HCT116 (cell line): ENCODE measurements around the gene TMEM271. TPM values are rescaled to one million over a fixed set of nuclear protein-coding genes. Genes with fewer than 3 reads are reported as not detected.

Source experiments
- ATAC-seq: fragments of 200-7000 bp; cut with Tn5 transposase; 2 replicates; pipeline ENCODE4 v1.9.1; 2020; ENCODE audit warnings: mild to moderate bottlenecking, moderate library complexity
- BruUV-seq: library from RNA; stranded (reverse); fragments of 400-500 nt; replicated peaks from 2 replicates; lab custom pipeline; 2021; lab: Mats Ljungman, UMichigan
- CTCF ChIA-PET: fragments of 300-600 bp; sonication (Branson Sonifier 250); formaldehyde crosslinking; loops from one replicate; lab custom pipeline; 2021; ENCODE audit warnings: antibody characterized with exemption; lab: Charles Lee
- POLR2A ChIA-PET: fragments of 300-600, 350-600 bp; sonication (Branson Sonifier 250); formaldehyde crosslinking; loops from one replicate; lab custom pipeline; 2021; ENCODE audit warnings: antibody characterized with exemption; lab: Charles Lee
- RAD21 ChIA-PET, 2 experiments: fragments of 300-600 bp; sonication (Branson Sonifier 250); formaldehyde crosslinking; loops; one replicate each; lab custom pipeline; 2023; ENCODE audit warnings: low total read pairs in 2 of 2; ENCODE audit not compliant: uncharacterized antibody in 2 of 2, unreplicated experiment in 2 of 2, low non-redundant PET in 1 of 2; lab: Charles Lee
- DNase-seq: peaks from one replicate; pipeline ENCODE4 v3.0.0-alpha.2; 2010; ENCODE audit warnings: low read depth, low spot score
- H2AFZ ChIP-seq: fragments of 200-600 bp; shearing (Covaris generic), sonication (generic); 2 replicates; pipeline ENCODE4 v1.6.1; 2017; ENCODE audit warnings: low read depth, mixed run types, mixed read lengths, antibody characterized with exemption, low read length; ENCODE audit not compliant: poor library complexity, severe bottlenecking
- H3K27ac ChIP-seq: 2 replicates; pipeline ENCODE4 v1.5.1; 2012; ENCODE audit warnings: low read depth, low read length
- H3K27me3 ChIP-seq: fragments of 200-600 bp; sonication (generic); 2 replicates; pipeline ENCODE4 v1.6.1; 2016; ENCODE audit warnings: mixed run types, low read length, mixed read lengths; ENCODE audit not compliant: insufficient read depth
- H3K36me3 ChIP-seq, 2 experiments: fragments of 200-500 bp in 1 of 2; fragments of 200-600 bp in 1 of 2; sonication (Bioruptor generic) in 1 of 2; sonication (generic) in 1 of 2; 2 replicates each; pipeline versions ENCODE4 v1.5.1 to v1.6.1; 2014 to 2016; ENCODE audit warnings: low read length in 2 of 2, inconsistent platforms in 1 of 2, mixed read lengths in 1 of 2, mixed run types in 1 of 2; ENCODE audit not compliant: insufficient read depth in 2 of 2, control insufficient read depth in 1 of 2
- H3K4me1 ChIP-seq, 2 experiments: fragments of 200-600 bp in 1 of 2; sonication (generic) in 1 of 2; 2 replicates each; pipeline versions ENCODE4 v1.5.1 to v1.6.1; 2012 to 2017; ENCODE audit warnings: low read length in 2 of 2, inconsistent platforms in 1 of 2, mild to moderate bottlenecking in 1 of 2, mixed read lengths in 1 of 2, mixed run types in 1 of 2, moderate library complexity in 1 of 2; ENCODE audit not compliant: insufficient read depth in 2 of 2, control insufficient read depth in 1 of 2
- H3K4me2 ChIP-seq: fragments of 200-600 bp; sonication (generic); 2 replicates; pipeline ENCODE4 v1.6.1; 2017; ENCODE audit warnings: mixed run types, low read length, mixed read lengths
- H3K4me3 ChIP-seq, 2 experiments: fragments of 200-600 bp in 1 of 2; sonication (generic) in 1 of 2; replicated peaks in 1 of 2; 2 replicates each; pipeline ENCODE4 v1.5.1; 2011 to 2016; ENCODE audit warnings: low read length in 2 of 2, control low read depth in 1 of 2, low read depth in 1 of 2, mild to moderate bottlenecking in 1 of 2, mixed read lengths in 1 of 2, mixed run types in 1 of 2
- H3K79me2 ChIP-seq: fragments of 200-600 bp; sonication (generic); 2 replicates; pipeline ENCODE4 v1.6.1; 2017; ENCODE audit warnings: mild to moderate bottlenecking, mixed run types, low read length, moderate library complexity, mixed read lengths; ENCODE audit not compliant: insufficient read depth
- H3K9ac ChIP-seq: fragments of 200-600 bp; sonication (generic); 2 replicates; pipeline ENCODE4 v1.6.1; 2016; ENCODE audit warnings: low read length, mixed read lengths
- H3K9me2 ChIP-seq: fragments of 200-600 bp; sonication (generic), shearing (Covaris generic); 2 replicates; pipeline ENCODE4 v1.6.1; 2017; ENCODE audit warnings: mixed run types, mild to moderate bottlenecking, moderate library complexity; ENCODE audit not compliant: insufficient read depth
- H3K9me3 ChIP-seq, 2 experiments: fragments of 200-500 bp in 1 of 2; fragments of 200-600 bp in 1 of 2; sonication (Bioruptor generic) in 1 of 2; sonication (generic) in 1 of 2; 2 replicates each; pipeline ENCODE4 v1.6.1; 2014 to 2017; ENCODE audit warnings: low read length in 2 of 2, mixed read lengths in 2 of 2, inconsistent platforms in 1 of 2, low read depth in 1 of 2, mild to moderate bottlenecking in 1 of 2, mixed run types in 1 of 2, moderate library complexity in 1 of 2; ENCODE audit not compliant: control insufficient read depth in 1 of 2, insufficient read depth in 1 of 2
- H4K20me1 ChIP-seq: fragments of 200-600 bp; sonication (generic), shearing (Covaris generic); 2 replicates; pipeline ENCODE4 v1.6.1; 2017; ENCODE audit warnings: mixed run types, mild to moderate bottlenecking, moderate library complexity; ENCODE audit not compliant: insufficient read depth
- RAD21 ChIP-seq: IDR thresholded peaks from 2 replicates; pipeline ENCODE4 v1.6.1; 2012; ENCODE audit warnings: low read depth, mild to moderate bottlenecking
- intact Hi-C: fragments of 100-400 bp; cut with micrococcal nuclease; formaldehyde crosslinking; loops from 2 replicates; pipeline ENCODE4 v1.10.0; 2022
- total RNA-seq: library from RNA; stranded (reverse); gene quantifications from one replicate; pipeline ENCODE4 v1.2.1, GENCODE V29; 2021; ENCODE audit not compliant: unreplicated experiment
- TF ChIP-seq, protein P1 (sequence below), 3 experiments: fragments of 200-600 bp in 1 of 3; sonication (generic) in 1 of 3; IDR thresholded peaks in 2 of 3; conservative IDR thresholded peaks in 1 of 3; 2 replicates each; pipeline ENCODE4 v1.5.1; 2012 to 2017; ENCODE audit warnings: low read depth in 2 of 3, low read length in 2 of 3, antibody characterized with exemption in 1 of 3, borderline replicate concordance in 1 of 3, control low read depth in 1 of 3, mild to moderate bottlenecking in 1 of 3, mixed read lengths in 1 of 3, mixed run types in 1 of 3, moderate library complexity in 1 of 3; ENCODE audit not compliant: insufficient read depth in 1 of 3
- TF ChIP-seq, protein P2 (sequence below): IDR thresholded peaks from 2 replicates; pipeline ENCODE4 v1.6.1; 2011; ENCODE audit warnings: mild to moderate bottlenecking, low read length, moderate library complexity; ENCODE audit not compliant: insufficient replicate concordance; ENCODE audit errors: extremely low read depth

TMEM271 gene
- total RNA-seq, 1 experiment from 2014 or later = not detected

DNA sequence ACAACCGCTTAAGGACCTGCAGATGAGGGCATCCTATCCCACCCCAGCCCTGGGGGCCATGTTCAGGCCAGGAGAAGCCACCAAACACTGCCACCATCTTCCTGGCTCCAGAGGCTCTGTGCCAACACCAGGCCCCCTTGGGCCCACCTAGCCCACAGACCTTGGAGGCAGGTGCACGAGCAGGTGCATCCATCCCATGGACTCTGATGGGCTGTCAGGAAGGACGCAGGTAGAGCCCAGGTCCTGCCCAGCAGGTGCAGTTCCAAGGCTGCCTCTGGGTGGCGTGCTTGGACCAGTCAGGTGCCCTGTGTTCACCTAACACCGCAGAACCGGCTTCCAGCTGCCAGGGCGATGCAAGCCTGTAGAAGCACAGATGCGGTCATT, 26.5 kb upstream of the TMEM271 start:
- Histone ChIP-seq H3K9me3 (no peaks in the 10 kb centered on the region), H3K4me3 (no peak overlapping the region), H3K27ac (no peak overlapping the region), H3K27me3 (no peaks in the 10 kb centered on the region), H3K79me2 (no peaks in the 10 kb centered on the region), H3K36me3 (no peaks in the 10 kb centered on the region), H2AFZ (no peak overlapping the region), H3K4me2 (0 out of 2 replicates have a peak overlapping the region, but pooled peaks have one; percentile 2), H3K9ac (no peak overlapping the region), H3K9me2 (no peaks in the 10 kb centered on the region), H3K4me1 (peaks cover 3 to 4% of the 10 kb centered on the region in 2 experiments; a peak in 2 of 4 replicates), H4K20me1 (no peaks in the 10 kb centered on the region)
- TF ChIP-seq, protein P1, sequence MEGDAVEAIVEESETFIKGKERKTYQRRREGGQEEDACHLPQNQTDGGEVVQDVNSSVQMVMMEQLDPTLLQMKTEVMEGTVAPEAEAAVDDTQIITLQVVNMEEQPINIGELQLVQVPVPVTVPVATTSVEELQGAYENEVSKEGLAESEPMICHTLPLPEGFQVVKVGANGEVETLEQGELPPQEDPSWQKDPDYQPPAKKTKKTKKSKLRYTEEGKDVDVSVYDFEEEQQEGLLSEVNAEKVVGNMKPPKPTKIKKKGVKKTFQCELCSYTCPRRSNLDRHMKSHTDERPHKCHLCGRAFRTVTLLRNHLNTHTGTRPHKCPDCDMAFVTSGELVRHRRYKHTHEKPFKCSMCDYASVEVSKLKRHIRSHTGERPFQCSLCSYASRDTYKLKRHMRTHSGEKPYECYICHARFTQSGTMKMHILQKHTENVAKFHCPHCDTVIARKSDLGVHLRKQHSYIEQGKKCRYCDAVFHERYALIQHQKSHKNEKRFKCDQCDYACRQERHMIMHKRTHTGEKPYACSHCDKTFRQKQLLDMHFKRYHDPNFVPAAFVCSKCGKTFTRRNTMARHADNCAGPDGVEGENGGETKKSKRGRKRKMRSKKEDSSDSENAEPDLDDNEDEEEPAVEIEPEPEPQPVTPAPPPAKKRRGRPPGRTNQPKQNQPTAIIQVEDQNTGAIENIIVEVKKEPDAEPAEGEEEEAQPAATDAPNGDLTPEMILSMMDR (IDR thresholded peaks at IDR 0.05 in 2 of 3, conservative IDR thresholded peaks at IDR 0.05 in 1 of 3; ENCODE audit: borderline replicate concordance in 1 of 3, insufficient read depth in 1 of 3, low read depth in 2 of 3, low read length in 2 of 3) = peak; percentile 65 to 90 (median 89)
- TF ChIP-seq, protein P2, sequence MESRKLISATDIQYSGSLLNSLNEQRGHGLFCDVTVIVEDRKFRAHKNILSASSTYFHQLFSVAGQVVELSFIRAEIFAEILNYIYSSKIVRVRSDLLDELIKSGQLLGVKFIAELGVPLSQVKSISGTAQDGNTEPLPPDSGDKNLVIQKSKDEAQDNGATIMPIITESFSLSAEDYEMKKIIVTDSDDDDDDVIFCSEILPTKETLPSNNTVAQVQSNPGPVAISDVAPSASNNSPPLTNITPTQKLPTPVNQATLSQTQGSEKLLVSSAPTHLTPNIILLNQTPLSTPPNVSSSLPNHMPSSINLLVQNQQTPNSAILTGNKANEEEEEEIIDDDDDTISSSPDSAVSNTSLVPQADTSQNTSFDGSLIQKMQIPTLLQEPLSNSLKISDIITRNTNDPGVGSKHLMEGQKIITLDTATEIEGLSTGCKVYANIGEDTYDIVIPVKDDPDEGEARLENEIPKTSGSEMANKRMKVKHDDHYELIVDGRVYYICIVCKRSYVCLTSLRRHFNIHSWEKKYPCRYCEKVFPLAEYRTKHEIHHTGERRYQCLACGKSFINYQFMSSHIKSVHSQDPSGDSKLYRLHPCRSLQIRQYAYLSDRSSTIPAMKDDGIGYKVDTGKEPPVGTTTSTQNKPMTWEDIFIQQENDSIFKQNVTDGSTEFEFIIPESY = no peak
- TF ChIP-seq RAD21 = peak; percentile 96
- POLR2A ChIA-PET = interaction anchor here (0.9 to 1.2 kb wide), 2 partner anchors 72 to 85 kb away, joined by 3 read pairs; partner anchors contain the start of genes ATP5ME and MYL5
- DNase-seq = peak; percentile 60
- intact Hi-C loops = loop anchor here (1.0 to 10.0 kb wide), 2 partner anchors 72 to 382 kb away; partner anchors contain the start of genes ATP5ME, IDUA and MYL5
- CTCF ChIA-PET = interaction anchor here (0.6 to 1.5 kb wide), 9 partner anchors 9 to 408 kb away, joined by 3 to 7 read pairs (median 3); partner anchors contain the start of genes ATP5ME and MYL5
- ATAC-seq = peak; percentile 99
- RAD21 ChIA-PET = interaction anchor here in 1 of 2 experiments (1.0 kb wide), 1 partner anchor 81 kb away, joined by 4 read pairs; no protein-coding TSS in a partner anchor
- BruUV-seq = no TSS peak
